ENCODE results near the gene FAM131A.
A peak's percentile ranks its signal among the peaks of the same experiment; 100 is the strongest.

FAM131A gene

GRCh38 chr3:184379358-184380184 is 42.2 kb downstream of the FAM131A start, which contains the start of gene CHRD:
Gene CHRD (plus strand): TSS chr3:184380054. CDS start chr3:184380319, 265 bp downstream.
- DNase-seq: no peak

DNA sequence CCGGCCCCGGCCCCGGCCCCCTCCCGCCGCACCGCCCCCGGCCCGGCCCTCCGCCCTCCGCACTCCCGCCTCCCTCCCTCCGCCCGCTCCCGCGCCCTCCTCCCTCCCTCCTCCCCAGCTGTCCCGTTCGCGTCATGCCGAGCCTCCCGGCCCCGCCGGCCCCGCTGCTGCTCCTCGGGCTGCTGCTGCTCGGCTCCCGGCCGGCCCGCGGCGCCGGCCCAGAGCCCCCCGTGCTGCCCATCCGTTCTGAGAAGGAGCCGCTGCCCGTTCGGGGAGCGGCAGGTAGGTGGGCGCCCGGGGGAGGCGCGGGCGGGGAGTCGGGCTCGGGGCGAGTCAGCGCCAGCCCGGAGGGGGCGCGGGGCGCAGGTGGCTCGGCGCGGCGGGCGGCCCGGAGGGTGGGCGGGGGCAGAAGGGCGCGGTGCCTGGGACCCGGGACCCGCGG is 42.8 kb downstream of the FAM131A start:
- no peak for DNase-seq

DNA sequence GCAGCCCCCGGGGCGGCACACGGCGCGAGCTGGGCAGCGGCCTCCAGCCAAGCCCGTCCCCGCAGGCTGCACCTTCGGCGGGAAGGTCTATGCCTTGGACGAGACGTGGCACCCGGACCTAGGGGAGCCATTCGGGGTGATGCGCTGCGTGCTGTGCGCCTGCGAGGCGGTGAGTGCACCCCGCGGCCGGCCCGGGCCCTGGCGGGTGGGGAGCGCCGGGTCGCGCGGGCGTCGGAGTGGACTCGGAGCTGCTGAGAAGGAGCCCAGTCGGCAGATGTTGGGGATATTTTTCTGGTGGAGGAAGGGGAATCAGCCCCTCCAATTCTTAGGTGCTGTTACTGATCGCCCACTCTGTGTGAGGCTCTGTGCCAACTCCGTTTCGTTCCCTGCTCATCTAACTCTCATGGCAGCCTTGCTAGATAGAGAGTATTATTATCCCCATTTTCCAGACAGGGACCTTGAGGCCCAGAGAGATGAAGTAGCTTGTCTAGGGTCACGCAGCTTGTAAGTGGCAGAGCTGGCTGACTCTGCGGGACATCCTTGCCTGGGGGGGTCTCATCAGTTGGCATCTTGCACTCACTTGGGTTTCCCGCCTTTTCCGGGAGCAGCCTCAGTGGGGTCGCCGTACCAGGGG is 43.3 kb downstream of the FAM131A start:
- DNase-seq: peak; percentile 64

DNA sequence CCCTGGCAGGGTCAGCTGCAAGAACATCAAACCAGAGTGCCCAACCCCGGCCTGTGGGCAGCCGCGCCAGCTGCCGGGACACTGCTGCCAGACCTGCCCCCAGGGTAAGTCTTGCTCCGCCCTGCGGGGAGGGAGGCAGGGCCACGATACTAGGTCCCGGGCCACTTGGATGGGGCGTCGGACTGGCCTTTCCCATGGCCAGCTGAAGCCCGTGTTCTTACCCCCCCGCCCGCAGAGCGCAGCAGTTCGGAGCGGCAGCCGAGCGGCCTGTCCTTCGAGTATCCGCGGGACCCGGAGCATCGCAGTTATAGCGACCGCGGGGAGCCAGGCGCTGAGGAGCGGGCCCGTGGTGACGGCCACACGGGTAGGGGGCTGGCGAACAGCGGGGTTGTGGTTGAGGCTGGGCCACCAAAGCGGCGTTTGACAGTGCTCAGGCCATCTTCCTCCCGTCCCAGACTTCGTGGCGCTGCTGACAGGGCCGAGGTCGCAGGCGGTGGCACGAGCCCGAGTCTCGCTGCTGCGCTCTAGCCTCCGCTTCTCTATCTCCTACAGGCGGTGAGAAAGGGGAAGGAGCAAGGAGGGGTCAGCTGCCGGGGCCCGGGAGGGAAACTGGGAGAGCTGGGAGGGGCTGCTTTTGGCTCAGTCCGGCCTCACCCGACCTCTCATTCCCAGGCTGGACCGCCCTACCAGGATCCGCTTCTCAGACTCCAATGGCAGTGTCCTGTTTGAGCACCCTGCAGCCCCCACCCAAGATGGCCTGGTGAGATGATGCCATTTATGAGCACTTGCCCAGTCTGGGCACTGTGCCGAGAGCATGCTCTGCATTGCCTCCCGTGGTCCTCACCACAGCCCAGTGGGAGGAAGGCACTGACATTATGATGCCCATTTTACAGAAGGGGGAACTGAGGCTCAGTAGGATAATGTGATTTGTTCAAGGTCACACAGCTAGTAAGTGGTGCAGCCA is 44.1 kb downstream of the FAM131A start:
- DNase-seq: peak; percentile 67

DNA sequence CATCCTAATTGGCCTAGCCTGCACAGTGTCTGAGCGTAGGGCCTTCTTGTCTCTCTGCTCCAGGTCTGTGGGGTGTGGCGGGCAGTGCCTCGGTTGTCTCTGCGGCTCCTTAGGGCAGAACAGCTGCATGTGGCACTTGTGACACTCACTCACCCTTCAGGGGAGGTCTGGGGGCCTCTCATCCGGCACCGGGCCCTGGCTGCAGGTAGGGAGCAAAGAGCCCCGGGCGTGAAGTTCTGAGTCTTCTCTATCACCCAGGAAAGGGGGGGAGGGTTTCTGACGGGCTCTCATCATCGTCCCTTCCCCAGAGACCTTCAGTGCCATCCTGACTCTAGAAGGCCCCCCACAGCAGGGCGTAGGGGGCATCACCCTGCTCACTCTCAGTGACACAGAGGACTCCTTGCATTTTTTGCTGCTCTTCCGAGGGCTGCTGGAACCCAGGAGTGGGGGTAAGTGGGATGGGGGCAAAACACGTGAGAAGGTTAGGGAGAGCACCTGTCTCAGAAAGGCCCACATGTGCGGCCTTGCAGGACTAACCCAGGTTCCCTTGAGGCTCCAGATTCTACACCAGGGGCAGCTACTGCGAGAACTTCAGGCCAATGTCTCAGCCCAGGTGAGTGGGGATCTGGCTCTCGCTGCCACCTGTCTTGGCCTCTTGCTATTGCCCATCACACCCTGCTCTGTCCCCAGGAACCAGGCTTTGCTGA is 45.1 kb downstream of the FAM131A start:
- DNase-seq: no peak

DNA sequence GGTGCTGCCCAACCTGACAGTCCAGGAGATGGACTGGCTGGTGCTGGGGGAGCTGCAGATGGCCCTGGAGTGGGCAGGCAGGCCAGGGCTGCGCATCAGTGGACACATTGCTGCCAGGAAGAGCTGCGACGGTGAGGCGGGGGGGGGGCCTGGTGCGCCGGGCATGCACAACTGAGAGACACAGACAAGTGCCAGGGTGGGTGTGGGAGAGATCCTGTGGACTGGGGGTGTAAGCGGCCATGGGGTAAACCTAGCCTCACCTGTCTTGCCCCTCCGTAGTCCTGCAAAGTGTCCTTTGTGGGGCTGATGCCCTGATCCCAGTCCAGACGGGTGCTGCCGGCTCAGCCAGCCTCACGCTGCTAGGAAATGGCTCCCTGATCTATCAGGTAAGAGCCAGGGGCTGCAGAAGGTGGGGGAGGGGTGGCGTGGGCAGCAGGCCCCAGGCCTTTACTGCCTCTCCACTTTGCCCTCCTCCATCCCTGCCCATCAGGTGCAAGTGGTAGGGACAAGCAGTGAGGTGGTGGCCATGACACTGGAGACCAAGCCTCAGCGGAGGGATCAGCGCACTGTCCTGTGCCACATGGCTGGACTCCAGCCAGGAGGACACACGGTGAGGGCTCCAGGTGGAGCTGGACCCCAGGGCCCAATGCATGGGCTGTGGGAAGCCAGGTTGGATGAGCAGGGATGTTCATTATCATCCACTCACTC is 45.8 kb downstream of the FAM131A start:
- DNase-seq: no peak

DNA sequence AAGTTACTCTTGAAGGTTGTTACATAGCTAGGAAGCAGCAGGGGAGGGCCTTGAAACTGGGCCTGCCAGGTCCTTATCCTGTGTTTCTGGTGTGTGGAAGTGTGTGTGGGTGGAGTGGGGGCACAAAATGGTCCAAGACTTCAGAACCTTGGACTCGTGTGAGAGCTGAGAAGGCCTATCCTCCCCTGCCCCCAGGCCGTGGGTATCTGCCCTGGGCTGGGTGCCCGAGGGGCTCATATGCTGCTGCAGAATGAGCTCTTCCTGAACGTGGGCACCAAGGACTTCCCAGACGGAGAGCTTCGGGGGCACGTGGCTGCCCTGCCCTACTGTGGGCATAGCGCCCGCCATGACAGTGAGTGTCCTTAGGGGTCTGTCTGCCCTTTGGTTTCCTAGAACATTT is 46.9 kb downstream of the FAM131A start:
- no peak for DNase-seq

DNA sequence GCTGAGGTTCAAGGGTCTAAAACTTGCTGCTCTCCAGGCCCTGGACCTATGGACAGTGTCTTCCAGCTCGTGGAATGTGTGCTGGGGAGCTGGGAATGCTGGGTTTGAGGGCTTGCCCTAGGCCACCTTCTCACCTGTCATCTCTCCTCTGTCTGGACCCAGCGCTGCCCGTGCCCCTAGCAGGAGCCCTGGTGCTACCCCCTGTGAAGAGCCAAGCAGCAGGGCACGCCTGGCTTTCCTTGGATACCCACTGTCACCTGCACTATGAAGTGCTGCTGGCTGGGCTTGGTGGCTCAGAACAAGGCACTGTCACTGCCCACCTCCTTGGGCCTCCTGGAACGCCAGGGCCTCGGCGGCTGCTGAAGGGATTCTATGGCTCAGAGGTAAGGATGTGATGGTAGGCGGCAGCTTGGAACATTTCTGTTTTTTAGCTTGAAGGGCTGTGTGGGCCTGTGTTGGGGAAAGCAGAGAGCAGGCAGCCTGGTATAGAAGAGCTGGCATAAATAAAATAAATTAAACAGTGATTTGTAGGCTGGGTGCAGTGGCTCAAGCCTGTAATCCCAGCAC is 47.5 kb downstream of the FAM131A start:
- DNase-seq: no peak

- DNase-seq: no peak
Observed at GRCh38 chr3:184386047-184386806, 48.8 kb downstream of the FAM131A start.

GRCh38 chr3:184387174-184387714 is 49.8 kb downstream of the FAM131A start:
- DNase-seq: no peak

DNA sequence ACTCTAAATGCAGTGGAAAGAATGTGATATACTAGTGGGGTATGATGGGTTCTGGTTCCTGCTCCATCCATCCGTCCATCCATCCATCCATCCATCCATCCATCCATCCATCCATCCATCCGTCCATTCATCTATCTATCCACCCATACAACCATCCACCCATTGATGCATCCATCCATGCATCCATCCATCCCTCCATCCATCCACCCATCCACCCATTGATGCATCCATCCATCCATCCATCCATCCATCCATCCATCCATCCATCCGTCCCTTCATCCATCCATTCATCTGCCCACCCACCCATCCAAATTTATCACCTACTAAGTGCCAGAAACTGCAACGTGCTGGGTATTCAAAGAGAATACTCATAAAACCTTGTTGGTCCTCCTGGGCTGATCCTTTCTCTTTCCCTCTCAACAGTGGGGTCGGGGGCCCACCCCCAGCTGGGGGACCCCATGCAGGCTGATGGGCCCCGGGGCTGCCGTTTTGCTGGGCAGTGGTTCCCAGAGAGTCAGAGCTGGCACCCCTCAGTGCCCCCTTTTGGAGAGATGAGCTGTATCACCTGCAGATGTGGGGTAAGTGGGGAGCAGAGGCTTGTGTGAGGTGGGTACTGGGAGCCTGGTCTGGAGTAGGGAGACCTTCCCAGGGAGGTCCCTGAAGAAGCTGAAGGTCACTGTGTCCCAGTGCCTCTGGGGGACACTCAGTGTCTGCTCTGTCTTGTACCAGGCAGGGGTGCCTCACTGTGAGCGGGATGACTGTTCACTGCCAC is 51.0 kb downstream of the FAM131A start:
- no peak for DNase-seq

DNA sequence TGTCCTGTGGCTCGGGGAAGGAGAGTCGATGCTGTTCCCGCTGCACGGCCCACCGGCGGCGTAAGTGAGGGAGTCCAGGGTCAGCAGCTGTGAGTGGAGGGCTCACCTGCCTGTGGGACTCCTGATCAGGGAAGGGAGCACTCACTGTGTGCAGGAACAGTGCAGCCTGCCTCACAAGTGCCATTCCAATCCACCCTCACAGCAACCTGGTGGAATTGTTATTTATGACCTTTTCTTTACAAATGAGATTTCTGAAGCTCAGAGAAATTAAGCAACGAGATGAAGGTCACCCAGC is 51.5 kb downstream of the FAM131A start:
- DNase-seq: no peak

GRCh38 chr3:184389384-184389783 is 52.0 kb downstream of the FAM131A start:
- DNase-seq: no peak

DNA sequence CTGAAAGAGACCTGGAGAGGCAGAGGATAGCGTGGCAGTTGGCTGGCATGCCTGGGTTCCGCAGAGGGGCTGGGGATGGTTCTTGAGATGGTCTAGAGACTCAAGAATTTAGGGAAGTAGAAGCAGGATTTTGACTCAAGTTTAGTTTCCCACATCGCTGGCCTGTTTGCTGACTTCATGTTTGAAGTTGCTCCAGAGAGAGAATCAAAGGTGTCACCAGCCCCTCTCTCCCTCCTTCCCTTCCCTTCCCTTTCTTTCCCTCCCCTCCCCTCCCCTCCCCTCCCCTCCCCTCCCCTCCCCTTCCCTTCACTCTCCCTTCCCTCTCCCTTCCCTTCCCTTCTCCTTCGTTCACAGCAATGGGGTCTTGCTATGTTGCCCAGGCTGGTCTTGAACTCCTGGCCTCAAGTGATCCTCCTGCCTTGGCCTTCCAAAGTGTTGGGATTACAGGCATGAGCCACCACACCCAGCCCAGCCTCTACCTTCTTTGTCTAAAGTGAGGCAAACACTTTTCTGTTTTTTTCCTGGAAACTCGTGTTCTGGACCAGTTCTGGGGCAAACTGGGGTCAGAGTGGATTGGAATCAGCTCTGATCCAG is 52.6 kb downstream of the FAM131A start:
- DNase-seq: no peak

DNA sequence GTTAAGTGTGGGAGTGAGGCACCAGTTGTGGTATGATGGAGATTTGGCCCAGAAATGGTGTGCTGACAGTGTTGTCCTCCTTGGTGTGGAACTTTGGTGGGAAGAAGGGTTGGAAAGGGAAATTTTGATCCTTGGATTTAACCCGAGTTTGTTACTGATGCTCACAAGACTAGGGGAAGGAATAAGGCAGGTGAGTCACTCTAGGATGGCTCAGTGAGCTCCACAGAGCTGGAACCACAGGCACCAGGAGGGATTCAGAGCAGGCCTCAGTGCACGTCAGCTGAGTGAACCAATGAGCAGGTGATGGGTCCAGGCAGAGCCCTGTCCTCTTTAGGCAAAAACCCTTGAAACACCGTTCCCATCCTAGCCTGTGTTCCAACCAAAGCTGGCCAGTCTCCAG is 53.9 kb downstream of the FAM131A start:
- DNase-seq: no peak

DNA sequence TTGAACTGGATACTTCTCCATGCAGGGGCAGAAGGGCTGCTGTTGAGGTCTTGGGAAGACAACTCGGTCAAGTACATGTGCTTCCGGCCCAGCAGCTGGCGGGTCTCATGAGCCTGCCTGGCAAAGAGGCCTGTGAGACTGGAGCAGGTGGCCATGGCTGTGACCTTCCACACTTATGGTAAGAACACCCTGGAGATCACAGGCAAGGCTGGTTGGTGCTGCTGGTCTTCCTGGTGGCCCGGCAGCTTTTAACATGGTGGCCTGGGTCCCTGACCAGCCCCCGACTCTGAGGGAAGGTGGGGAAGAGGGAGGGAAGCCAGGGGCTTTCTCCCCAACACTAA is 57.9 kb downstream of the FAM131A start:
- no peak for DNase-seq

All from activated CD8-positive, alpha-beta memory T cell treated with anti-CD3 and anti-CD28 coated beads for 24 hours (primary cell).